ENCODE data around the gene NT5C3A.
"Not testable (repeated sequence)": the region's sequence is repeated elsewhere in the genome, so short reads cannot be mapped to it uniquely, and the experiment has no call there.

The NT5C3A gene

GRCh38 chr7:33039903-33040292 lies 22.7 kb downstream of the NT5C3A start:
- no peak for DNase-seq

- DNase-seq, result no peak
Observed at GRCh38 chr7:33039257-33039902, 23.2 kb downstream of the NT5C3A start.

- no peak for DNase-seq
Observed at GRCh38 chr7:33038639-33039038, 23.9 kb downstream of the NT5C3A start.

- no peak for DNase-seq
Observed at GRCh38 chr7:33035776-33036175, 26.8 kb downstream of the NT5C3A start.

- DNase-seq, result no peak
Observed at GRCh38 chr7:33024189-33024757, 38.3 kb downstream of the NT5C3A start.

- no peak for DNase-seq
Observed at GRCh38 chr7:33012364-33012763, 50.2 kb downstream of the NT5C3A start.

GRCh38 chr7:33009734-33010133 lies 52.8 kb downstream of the NT5C3A start:
- no peak for DNase-seq

GRCh38 chr7:33005690-33006089 lies 56.9 kb downstream of the NT5C3A start:
- not testable (repeated sequence) for DNase-seq

- DNase-seq, result not testable (repeated sequence)
Observed at GRCh38 chr7:33005193-33005592, 57.4 kb downstream of the NT5C3A start.

GRCh38 chr7:33004104-33004616 lies 58.4 kb downstream of the NT5C3A start:
- not testable (repeated sequence) for DNase-seq

- DNase-seq, result not testable (repeated sequence)
Observed at GRCh38 chr7:33003111-33003510, 59.5 kb downstream of the NT5C3A start.

- not testable (repeated sequence) for DNase-seq
Observed at GRCh38 chr7:32999380-32999779, 63.2 kb downstream of the NT5C3A start.

- DNase-seq, result not testable (repeated sequence)
Observed at GRCh38 chr7:32998361-32999171, 64.0 kb downstream of the NT5C3A start.

GRCh38 chr7:32997956-32998355 lies 64.6 kb downstream of the NT5C3A start:
- DNase-seq, result not testable (repeated sequence)

GRCh38 chr7:32992750-32993149 lies 69.8 kb downstream of the NT5C3A start:
- not testable (repeated sequence) for DNase-seq

GRCh38 chr7:32991975-32992700 lies 70.4 kb downstream of the NT5C3A start:
- DNase-seq, result not testable (repeated sequence)

GRCh38 chr7:32991068-32991585 lies 71.4 kb downstream of the NT5C3A start:
- DNase-seq, result not testable (repeated sequence)

GRCh38 chr7:32988148-32988547 lies 74.4 kb downstream of the NT5C3A start:
- not testable (repeated sequence) for DNase-seq

GRCh38 chr7:32979902-32980301 lies 82.7 kb downstream of the NT5C3A start:
- not testable (repeated sequence) for DNase-seq

GRCh38 chr7:32979246-32979645 lies 83.3 kb downstream of the NT5C3A start:
- not testable (repeated sequence) for DNase-seq

- not testable (repeated sequence) for DNase-seq
Observed at GRCh38 chr7:32977159-32977558, 85.4 kb downstream of the NT5C3A start.

GRCh38 chr7:32971967-32972366 lies 90.6 kb downstream of the NT5C3A start:
- not testable (repeated sequence) for DNase-seq

- DNase-seq, result not testable (repeated sequence)
Observed at GRCh38 chr7:32967268-32967582, 95.4 kb downstream of the NT5C3A start.
